ENCODE measurements around the gene ZNF684. TPM values are rescaled to one million over a fixed set of nuclear protein-coding genes. Genes with fewer than 3 reads are reported as not detected.

Gene ZNF684
- total and polyA plus RNA-seq, 2 donors (not counting 1 experiment from before 2014, with no cell fraction given), result 3.3 to 4.1 TPM

GRCh38 chr1:40507973-40508372, 23.5 kb upstream of the ZNF684 start:
- Histone ChIP-seq H3K9ac (ENCODE audit: insufficient read depth, low read length) (peak overlapping the region; percentile 60), H4K20me1 (ENCODE audit: control insufficient read depth, extremely low read depth, insufficient read depth, low read length) (no peaks in the 10 kb centered on the region), H2AFZ (ENCODE audit: low read length) (peak overlapping the region; percentile 94), H3K79me2 (ENCODE audit: control insufficient read depth, insufficient read depth, low read length) (peaks cover 5% of the 10 kb centered on the region), H3K4me2 (ENCODE audit: extremely low read depth, insufficient read depth, low read length) (peak overlapping the region; percentile 83), H3K4me3 (replicated peaks in 1 of 4; ENCODE audit: control extremely low read depth in 1 of 4, insufficient read depth in 1 of 4, low read depth in 3 of 4, low read length in 4 of 4) (peak overlapping the region; percentile 33 to 84 (median 64)), H3K36me3 (ENCODE audit: control insufficient read depth, insufficient read depth, low read length) (no peaks in the 10 kb centered on the region), H3K27ac (ENCODE audit: insufficient read depth, low read length) (peak overlapping the region; percentile 55), H3K27me3 (ENCODE audit: control insufficient read depth, insufficient read depth, low read length) (no peaks in the 10 kb centered on the region), H3K9me3 (ENCODE audit: control insufficient read depth, insufficient read depth, low read depth, low read length) (no peaks in the 10 kb centered on the region), H3K4me1 (ENCODE audit: control insufficient read depth, extremely low read depth, insufficient read depth, low read length) (no peaks in the 10 kb centered on the region)
- no peak for DNase-seq (ENCODE audit: low read depth in 2 of 2)
- TF ChIP-seq CTCF (conservative IDR thresholded peaks at IDR 0.05 in 1 of 2, IDR thresholded peaks at IDR 0.05 in 1 of 2; ENCODE audit: low read depth in 1 of 2, low read length in 2 of 2) (no peak), EZH2 (IDR thresholded peaks at IDR 0.05; ENCODE audit: low read length, missing control alignments) (no peak)

DNA sequence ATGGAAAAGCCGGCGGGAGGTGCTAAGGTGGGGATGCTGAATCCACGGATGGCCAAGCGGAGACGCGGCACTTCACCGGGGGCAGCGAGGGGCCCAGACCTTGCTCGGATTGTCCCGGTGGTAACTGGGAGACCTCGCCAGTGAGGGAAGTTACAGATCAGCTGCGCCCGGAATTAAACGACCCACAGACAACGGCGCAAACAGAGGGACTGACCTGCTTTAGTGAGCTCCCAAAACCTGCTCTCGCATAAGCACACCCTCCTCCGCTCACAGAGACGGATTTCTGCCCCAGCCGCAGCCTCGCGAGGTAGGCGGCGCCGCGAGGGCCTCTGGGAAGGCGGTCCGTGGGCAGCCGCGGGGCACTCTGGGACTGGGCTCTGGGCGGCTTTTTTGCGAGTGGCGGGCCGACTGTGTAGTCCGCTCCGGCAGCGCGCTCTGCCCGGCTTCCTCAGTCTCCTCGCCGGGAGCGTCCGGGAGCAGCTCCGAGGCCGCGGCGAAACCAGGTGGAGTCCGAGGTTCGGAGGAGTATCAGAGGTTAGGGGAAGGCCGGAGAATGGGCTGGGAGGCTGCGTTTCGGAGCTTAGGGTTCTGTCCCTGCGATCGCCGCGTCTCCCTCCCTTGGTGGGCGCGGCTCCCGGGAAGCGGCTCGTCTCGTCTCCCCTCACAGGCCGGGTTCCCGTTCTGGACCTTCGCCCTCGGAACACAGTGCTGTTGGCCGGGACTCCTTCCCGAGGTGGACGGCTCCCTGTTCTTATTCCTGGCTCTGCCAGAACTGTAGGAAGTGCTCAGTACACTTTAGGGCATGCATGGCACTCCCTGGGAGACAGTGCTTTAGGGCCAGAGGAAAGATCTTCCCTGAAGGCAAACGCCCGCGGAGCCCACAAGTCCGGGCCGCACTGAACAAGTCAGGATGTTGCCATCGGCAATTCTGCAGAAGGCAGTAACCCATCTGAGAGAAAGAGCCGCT, 22.8 kb upstream of the ZNF684 start, which contains the start of gene EXO5:
Gene EXO5, plus strand, starts transcription at position 393 of the 967 bp plus-strand sequence. CDS start 5,778 bp downstream, outside the sequence.
- H3K27ac ChIP-seq (ENCODE audit: insufficient read depth, low read length), result peak within 1 kb of the TSS; percentile 55
- no peaks in the 10 kb centered on the region for H3K36me3 ChIP-seq (ENCODE audit: control insufficient read depth, insufficient read depth, low read length)
- no peaks in the 10 kb centered on the region for H3K27me3 ChIP-seq (ENCODE audit: control insufficient read depth, insufficient read depth, low read length)
- peaks cover 5% of the 10 kb centered on the region for H3K79me2 ChIP-seq (ENCODE audit: control insufficient read depth, insufficient read depth, low read length)
- H4K20me1 ChIP-seq (ENCODE audit: control insufficient read depth, extremely low read depth, insufficient read depth, low read length), result no peaks in the 10 kb centered on the region
- H3K4me2 ChIP-seq (ENCODE audit: extremely low read depth, insufficient read depth, low read length), result peak within 1 kb of the TSS; percentile 83
- H3K4me1 ChIP-seq (ENCODE audit: control insufficient read depth, extremely low read depth, insufficient read depth, low read length), result no peaks in the 10 kb centered on the region
- no peaks in the 10 kb centered on the region for H3K9me3 ChIP-seq (ENCODE audit: control insufficient read depth, insufficient read depth, low read depth, low read length)
- peak within 1 kb of the TSS; percentile 33 to 84 (median 64) for H3K4me3 ChIP-seq (replicated peaks in 1 of 4; ENCODE audit: control extremely low read depth in 1 of 4, insufficient read depth in 1 of 4, low read depth in 3 of 4, low read length in 4 of 4)
- H2AFZ ChIP-seq (ENCODE audit: low read length), result peak within 1 kb of the TSS; percentile 94
- DNase-seq (ENCODE audit: low read depth in 2 of 2), result peak; percentile 72 to 81
- TF ChIP-seq EZH2 (IDR thresholded peaks at IDR 0.05; ENCODE audit: low read length, missing control alignments), result no peak
- TF ChIP-seq CTCF (conservative IDR thresholded peaks at IDR 0.05 in 1 of 2, IDR thresholded peaks at IDR 0.05 in 1 of 2; ENCODE audit: low read depth in 1 of 2, low read length in 2 of 2), result no peak
- H3K9ac ChIP-seq (ENCODE audit: insufficient read depth, low read length), result peak within 1 kb of the TSS; percentile 60

GRCh38 chr1:40519517-40519916, 11.9 kb upstream of the ZNF684 start:
- Histone ChIP-seq H2AFZ (ENCODE audit: low read length) (no peak overlapping the region), H3K4me2 (ENCODE audit: extremely low read depth, insufficient read depth, low read length) (no peak overlapping the region), H3K4me1 (ENCODE audit: control insufficient read depth, extremely low read depth, insufficient read depth, low read length) (no peaks in the 10 kb centered on the region), H3K27me3 (ENCODE audit: control insufficient read depth, insufficient read depth, low read length) (no peaks in the 10 kb centered on the region), H3K9me3 (ENCODE audit: control insufficient read depth, insufficient read depth, low read depth, low read length) (no peaks in the 10 kb centered on the region), H3K27ac (ENCODE audit: insufficient read depth, low read length) (no peak overlapping the region), H3K79me2 (ENCODE audit: control insufficient read depth, insufficient read depth, low read length) (no peaks in the 10 kb centered on the region), H3K4me3 (replicated peaks in 1 of 4; ENCODE audit: control extremely low read depth in 1 of 4, insufficient read depth in 1 of 4, low read depth in 3 of 4, low read length in 4 of 4) (no peak overlapping the region), H3K9ac (ENCODE audit: insufficient read depth, low read length) (no peak overlapping the region), H3K36me3 (ENCODE audit: control insufficient read depth, insufficient read depth, low read length) (no peaks in the 10 kb centered on the region), H4K20me1 (ENCODE audit: control insufficient read depth, extremely low read depth, insufficient read depth, low read length) (no peaks in the 10 kb centered on the region)
- DNase-seq (ENCODE audit: low read depth in 2 of 2), result no peak
- TF ChIP-seq CTCF (conservative IDR thresholded peaks at IDR 0.05 in 1 of 2, IDR thresholded peaks at IDR 0.05 in 1 of 2; ENCODE audit: low read depth in 1 of 2, low read length in 2 of 2) (no peak), EZH2 (IDR thresholded peaks at IDR 0.05; ENCODE audit: low read length, missing control alignments) (no peak)
